NCI-H345 treated with DMSO at 0.1 percent for 48 hours (cell line): ENCODE measurements around the gene CUBN.
"Not testable (repeated sequence)": the region's sequence is repeated elsewhere in the genome, so short reads cannot be mapped to it uniquely, and the experiment has no call there.

ENCODE experiments used
- DNase-seq: peaks from one replicate; lab custom pipeline; 2025; ENCODE audit not compliant: unreplicated experiment; lab: John Stamatoyannopoulos, UW

The CUBN gene

GRCh38 chr10:17019696-17020095 lies 109.9 kb downstream of the CUBN start:
- DNase-seq = no peak

- DNase-seq = not testable (repeated sequence)
Observed at GRCh38 chr10:17013131-17013983, 116.3 kb downstream of the CUBN start.

DNA sequence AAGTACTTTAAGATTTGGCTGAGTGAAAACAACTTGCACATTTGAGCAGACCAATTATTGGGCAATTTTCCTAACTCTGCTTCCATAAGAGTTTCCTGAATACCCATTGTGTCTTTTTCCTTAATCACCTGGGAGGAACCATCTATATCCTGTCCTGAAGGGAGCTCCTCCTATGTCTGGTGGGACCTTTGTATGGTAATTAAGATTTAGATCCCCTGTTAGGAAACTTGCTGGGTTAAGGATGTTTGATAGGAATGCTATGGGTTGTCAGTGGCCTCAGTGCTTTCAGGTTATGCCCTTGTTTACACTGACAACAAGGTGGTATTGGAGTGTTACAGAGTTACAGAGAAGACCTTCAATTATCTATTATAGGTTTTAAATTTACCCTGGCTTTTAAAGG lies 116.9 kb downstream of the CUBN start:
- not testable (repeated sequence) for DNase-seq

GRCh38 chr10:17010363-17011145 lies 119.1 kb downstream of the CUBN start:
- no peak for DNase-seq

GRCh38 chr10:17009212-17009700 lies 120.4 kb downstream of the CUBN start:
- DNase-seq = no peak

- DNase-seq = no peak
Observed at GRCh38 chr10:17007418-17007770, 122.2 kb downstream of the CUBN start.

GRCh38 chr10:17006631-17007417 lies 122.8 kb downstream of the CUBN start:
- DNase-seq = no peak

- DNase-seq = no peak
Observed at GRCh38 chr10:17005621-17006566, 123.7 kb downstream of the CUBN start.

DNA sequence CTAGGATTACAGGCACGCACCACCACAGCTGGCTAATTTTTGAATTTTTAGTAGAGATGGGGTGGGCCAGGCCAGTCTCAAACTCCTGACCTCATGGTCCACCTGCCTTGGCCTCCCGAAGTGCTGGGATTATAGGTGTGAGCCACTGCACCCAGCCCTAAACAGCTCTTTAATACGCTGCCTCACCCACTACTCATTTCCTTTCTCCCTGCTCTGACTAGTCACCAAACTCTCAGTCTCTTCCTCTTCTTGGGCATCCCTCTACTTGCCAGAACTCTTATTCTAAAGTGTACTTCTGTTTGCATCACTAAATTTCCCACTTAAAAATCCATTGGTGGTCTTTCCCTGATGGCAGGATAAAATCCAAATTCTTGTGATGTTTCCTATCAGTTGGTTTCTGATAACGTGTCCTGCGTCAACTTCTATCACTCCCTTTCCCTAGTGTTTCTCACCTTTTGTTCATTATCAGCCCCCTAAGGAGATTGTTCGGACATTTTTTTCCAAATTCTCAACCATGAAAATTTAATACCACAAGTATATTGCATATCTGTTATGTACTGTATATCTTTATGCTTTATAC lies 124.7 kb downstream of the CUBN start:
- DNase-seq = no peak

- DNase-seq = no peak
Observed at GRCh38 chr10:17003651-17004286, 125.8 kb downstream of the CUBN start.

- DNase-seq = no peak
Observed at GRCh38 chr10:17003151-17003550, 126.5 kb downstream of the CUBN start.

- no peak for DNase-seq
Observed at GRCh38 chr10:17001961-17002749, 127.5 kb downstream of the CUBN start.

DNA sequence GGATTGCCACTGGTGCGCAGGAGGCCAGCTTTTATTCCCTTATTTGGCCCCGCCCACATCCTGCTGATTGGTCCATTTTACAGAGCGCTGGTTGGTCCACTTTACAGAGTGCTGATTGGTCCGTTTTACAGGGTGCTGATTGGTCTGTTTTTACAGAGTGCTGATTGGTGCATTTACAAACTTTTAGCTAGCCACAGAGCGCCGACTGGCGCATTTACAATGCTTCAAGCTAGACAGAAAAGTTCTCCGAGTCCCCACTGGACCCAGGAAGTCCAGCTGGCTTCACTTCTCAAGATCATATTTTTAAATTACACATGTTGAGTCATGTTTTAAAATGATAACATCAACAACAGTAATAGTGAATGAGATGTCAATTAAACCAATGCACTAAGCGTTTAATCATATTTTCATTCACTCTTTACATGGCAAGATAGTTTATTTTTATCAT lies 128.3 kb downstream of the CUBN start:
- DNase-seq = no peak

- DNase-seq = no peak
Observed at GRCh38 chr10:16999665-17000451, 129.8 kb downstream of the CUBN start.

DNA sequence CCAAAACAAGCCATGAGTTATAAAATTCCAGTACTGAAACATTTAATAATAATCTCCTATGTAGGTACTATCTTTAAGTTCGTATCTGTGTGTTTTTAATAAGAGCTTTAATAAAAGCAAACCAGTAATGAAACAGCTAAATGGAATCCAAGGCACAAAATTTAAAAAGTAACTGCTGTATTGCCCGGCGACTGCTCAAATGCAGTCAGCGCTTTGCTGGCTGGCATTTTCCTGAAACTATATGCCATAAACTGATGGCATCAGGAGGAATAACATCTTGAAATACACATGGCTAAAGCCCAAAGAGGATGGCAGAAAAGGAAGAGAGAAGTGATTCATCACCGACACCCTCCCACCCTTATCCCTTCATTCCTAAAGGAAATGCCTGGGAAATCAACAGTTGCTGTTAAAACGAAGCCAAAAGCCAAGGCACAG lies 133.1 kb downstream of the CUBN start:
- DNase-seq = no peak

DNA sequence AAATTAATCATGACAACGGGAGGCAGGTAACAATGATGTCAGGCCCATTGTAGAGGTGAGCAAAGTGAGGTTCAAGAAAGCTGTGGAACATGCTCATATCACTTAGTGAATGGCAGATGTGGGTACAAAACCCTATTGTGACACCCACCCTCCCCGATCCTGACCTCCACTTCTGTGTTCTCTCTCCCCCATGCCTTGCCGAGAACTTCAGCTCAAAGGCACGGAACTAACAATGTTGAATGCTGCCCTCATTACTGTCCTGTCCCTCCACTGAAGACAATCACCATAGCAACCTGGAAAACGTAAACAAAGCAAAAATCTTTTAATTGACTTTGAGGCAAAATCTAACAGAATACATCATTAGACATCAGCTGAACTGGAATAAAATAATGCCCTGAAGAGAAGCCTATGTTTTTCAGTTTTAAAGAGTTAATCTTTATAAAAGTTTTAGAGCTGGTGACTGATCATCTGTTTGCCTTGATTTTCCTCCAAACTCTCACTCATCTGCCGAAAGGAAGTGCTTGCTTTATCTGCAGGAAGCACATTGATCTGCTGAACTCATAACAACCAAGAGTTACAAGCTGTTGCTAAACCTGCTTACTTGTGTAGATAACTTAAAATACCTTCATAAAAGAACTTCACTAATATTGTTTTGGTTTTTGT lies 133.6 kb downstream of the CUBN start:
- DNase-seq = no peak

DNA sequence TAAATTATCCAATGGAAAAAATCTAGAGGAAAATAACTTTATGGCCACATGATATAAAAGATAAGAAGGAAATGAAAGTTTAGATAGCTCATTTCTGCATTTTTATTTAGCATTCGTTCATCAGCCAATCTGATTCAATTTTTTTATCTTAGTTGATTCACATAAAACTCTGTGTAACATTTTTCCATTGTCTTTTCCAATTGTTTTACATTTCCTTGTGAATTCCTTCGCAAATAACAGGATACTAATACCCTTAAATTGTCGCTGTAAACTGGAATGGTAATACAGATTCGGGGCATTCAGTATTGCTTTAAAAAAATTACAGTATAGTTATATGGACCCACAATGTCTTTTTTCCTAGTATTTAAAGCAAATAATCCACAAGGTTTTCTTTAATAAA lies 136.4 kb downstream of the CUBN start:
- DNase-seq = no peak
